Psoas muscle (tissue), 8 donors: ENCODE data around the gene MORN1. TPM values are rescaled to one million over a fixed set of nuclear protein-coding genes. Genes with fewer than 3 reads are reported as not detected.

ENCODE experiments used
- ATAC-seq, 4 donors: fragments of 200-7000 bp; cut with Tn5 transposase; one replicate each; pipeline ENCODE4 v1.9.1; 2020; ENCODE audit warnings: moderate library complexity in 3 of 4, mild to moderate bottlenecking in 2 of 4
- DNase-seq, 2 donors: peaks; one replicate each; pipeline ENCODE4 v3.0.0-alpha.2; 2020
- H3K27ac ChIP-seq: fragments of 200-600 bp; one replicate; pipeline ENCODE4 v1.8.0; 2022
- H3K27me3 ChIP-seq, 3 donors: fragments of 200-600 bp in 1 of 3; one replicate each; pipeline versions ENCODE4 v1.6.1 to v1.8.0; 2013 to 2022; ENCODE audit warnings: low read length in 2 of 3, mild to moderate bottlenecking in 2 of 3, moderate library complexity in 1 of 3; ENCODE audit not compliant: insufficient read depth in 3 of 3
- H3K36me3 ChIP-seq, 2 donors: fragments of 200-600 bp in 1 of 2; one replicate each; pipeline versions ENCODE4 v1.6.1 to v1.8.0; 2013 to 2022; ENCODE audit warnings: low read depth in 1 of 2, mild to moderate bottlenecking in 1 of 2, moderate library complexity in 1 of 2; ENCODE audit not compliant: insufficient read depth in 1 of 2
- H3K4me1 ChIP-seq: fragments of 200-600 bp; one replicate; pipeline ENCODE4 v1.8.0; 2022
- H3K4me3 ChIP-seq: fragments of 200-600 bp; one replicate; pipeline ENCODE4 v1.8.0; 2022; ENCODE audit warnings: mild to moderate bottlenecking
- H3K9me3 ChIP-seq: fragments of 200-600 bp; one replicate; pipeline ENCODE4 v1.8.0; 2022
- WGBS, 3 donors: extraction: QIAGEN DNeasy Blood & Tissue Kit; methylation state at CpG; one replicate each; pipeline versions ENCODE4 v1.1.6 to v1.1.7; 2013; 5-methylcytosine and 5-hydroxymethylcytosine counted together
- intact Hi-C, 2 donors: fragments of 100-400 bp; cut with DNase I; formaldehyde crosslinking; loops; one replicate each; pipeline versions ENCODE4 v1.11.0 to v1.14.2; 2022
- polyA plus RNA-seq, 3 donors: library from polyadenylated mRNA; stranded (reverse); fragments of 200-250 nt; gene quantifications; one replicate each; pipeline ENCODE4 v1.2.3, GENCODE V29; 2013
- total RNA-seq, 4 donors: library from RNA; stranded (reverse); fragmentation: NEBNext Ultra II Directional in 2 of 4; extraction: Animal tissue kit (Norgen Biotek cat#: 25700) in 2 of 4; gene quantifications; one replicate each; pipeline versions ENCODE4 v1.2.1 to v1.2.4, GENCODE V29; 2021 to 2023
- TF ChIP-seq, protein P1 (sequence below): fragments of 200-600 bp; IDR thresholded peaks from one replicate; pipeline ENCODE4 v1.8.0; 2022; ENCODE audit warnings: antibody characterized with exemption
- donor health status: healthy with polysubstance abuse.
- donor health status: DM: no; HTN: no; CAD: no; lungs with moderate emphysema.
- donor health status: Bipolar disorder and iron deficiency.
- donor health status: healthy.
- donor health status: DM: yes; HTN: yes; CAD: no.
- donor health status: DM: no; HTN: no; CAD: no.
- donor health status: DM: no; HTN: no; CAD: no.
- donor health status: DM: yes; HTN: yes; CAD: no.

The MORN1 gene
- total and polyA plus RNA-seq, 7 donors = 1.2 to 7.3 (median 4.2) TPM

DNA sequence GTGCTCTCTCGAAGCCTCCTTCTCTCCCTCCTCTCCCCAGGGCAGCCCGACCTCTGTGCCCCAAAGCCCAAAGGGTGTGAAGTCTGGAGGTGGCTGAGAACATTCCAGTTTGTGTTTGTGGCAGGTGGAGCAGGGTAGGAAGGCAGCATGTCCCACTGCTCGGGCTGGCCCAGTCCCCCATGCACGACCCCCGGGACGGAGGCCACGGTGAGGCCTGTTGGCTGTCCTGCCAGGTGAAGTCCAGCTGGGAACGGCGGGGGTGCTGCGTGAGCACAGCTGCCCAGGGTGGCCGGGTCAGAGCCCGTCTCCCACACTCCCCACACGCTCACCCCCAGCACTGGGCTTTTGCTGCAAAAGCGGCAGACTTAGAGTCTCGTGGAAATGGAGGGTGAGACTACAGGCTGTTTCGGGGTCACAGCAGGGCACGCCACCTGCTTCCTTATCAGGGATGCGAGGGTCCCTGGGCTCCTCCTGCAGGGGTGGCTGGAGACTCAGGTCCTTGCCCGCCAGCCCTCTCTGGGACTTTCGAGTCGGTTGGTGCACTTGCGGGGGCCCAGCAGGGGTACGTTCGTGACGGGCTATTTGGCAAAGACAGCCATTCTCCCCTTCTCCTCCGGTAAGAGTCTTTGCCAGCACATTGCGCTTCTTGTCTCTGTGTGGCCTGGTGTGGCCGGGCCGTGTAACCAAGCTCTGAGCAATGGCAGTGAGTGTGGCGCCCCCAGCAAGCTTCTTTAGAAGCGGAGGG is 40.3 kb downstream of the MORN1 start:
- Histone ChIP-seq H3K27ac (no peak overlapping the region), H3K4me1 (no peaks in the 10 kb centered on the region), H3K4me3 (no peak overlapping the region), H3K9me3 (no peaks in the 10 kb centered on the region), H3K27me3 (no peaks in the 10 kb centered on the region), H3K36me3 (no peaks in the 10 kb centered on the region)
- 76 to 82% (median 79%) methylated on average over 28 to 31 of the region's 31 CpGs for WGBS, 3 donors
- ATAC-seq (no peak), DNase-seq (peak; percentile 8 to 32)
- TF ChIP-seq, protein P1, sequence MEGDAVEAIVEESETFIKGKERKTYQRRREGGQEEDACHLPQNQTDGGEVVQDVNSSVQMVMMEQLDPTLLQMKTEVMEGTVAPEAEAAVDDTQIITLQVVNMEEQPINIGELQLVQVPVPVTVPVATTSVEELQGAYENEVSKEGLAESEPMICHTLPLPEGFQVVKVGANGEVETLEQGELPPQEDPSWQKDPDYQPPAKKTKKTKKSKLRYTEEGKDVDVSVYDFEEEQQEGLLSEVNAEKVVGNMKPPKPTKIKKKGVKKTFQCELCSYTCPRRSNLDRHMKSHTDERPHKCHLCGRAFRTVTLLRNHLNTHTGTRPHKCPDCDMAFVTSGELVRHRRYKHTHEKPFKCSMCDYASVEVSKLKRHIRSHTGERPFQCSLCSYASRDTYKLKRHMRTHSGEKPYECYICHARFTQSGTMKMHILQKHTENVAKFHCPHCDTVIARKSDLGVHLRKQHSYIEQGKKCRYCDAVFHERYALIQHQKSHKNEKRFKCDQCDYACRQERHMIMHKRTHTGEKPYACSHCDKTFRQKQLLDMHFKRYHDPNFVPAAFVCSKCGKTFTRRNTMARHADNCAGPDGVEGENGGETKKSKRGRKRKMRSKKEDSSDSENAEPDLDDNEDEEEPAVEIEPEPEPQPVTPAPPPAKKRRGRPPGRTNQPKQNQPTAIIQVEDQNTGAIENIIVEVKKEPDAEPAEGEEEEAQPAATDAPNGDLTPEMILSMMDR = no peak
- intact Hi-C loops = no loop called here

GRCh38 chr1:2350501-2350900 is 40.9 kb downstream of the MORN1 start:
- 74 to 77% (median 76%) methylated on average over 10 of the region's 10 CpGs for WGBS, 3 donors
- Histone ChIP-seq H3K27me3 (no peaks in the 10 kb centered on the region), H3K9me3 (no peaks in the 10 kb centered on the region), H3K4me3 (no peak overlapping the region), H3K36me3 (no peaks in the 10 kb centered on the region), H3K27ac (no peak overlapping the region), H3K4me1 (no peaks in the 10 kb centered on the region)
- ATAC-seq (no peak), DNase-seq (peak; percentile 11 to 23)
- TF ChIP-seq, protein P1 = no peak
- intact Hi-C loops = no loop called here

DNA sequence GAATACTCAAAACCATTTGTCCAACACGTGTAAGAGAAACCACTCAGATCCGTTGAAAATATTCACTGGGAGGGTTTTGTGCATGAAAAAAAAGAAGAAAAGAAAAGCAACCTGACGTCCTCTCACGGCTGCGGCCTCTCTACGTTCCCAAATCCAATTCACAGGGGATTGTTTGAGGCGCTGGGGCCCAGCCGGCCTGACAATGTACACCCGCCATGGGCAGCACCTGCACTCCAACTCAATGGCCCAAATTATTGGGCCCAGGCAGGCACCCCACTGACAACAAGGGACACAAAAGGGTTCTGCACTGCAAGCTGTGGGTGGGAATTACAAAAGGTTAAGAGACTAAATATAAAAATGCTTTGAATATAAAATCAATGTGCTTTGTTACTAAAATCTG is 41.5 kb downstream of the MORN1 start:
- intact Hi-C loops = no loop called here
- Histone ChIP-seq H3K4me1 (no peaks in the 10 kb centered on the region), H3K27me3 (no peaks in the 10 kb centered on the region), H3K9me3 (no peaks in the 10 kb centered on the region), H3K4me3 (no peak overlapping the region), H3K36me3 (no peaks in the 10 kb centered on the region), H3K27ac (no peak overlapping the region)
- DNase-seq (peak in 1 of 2 donors; percentile 24), ATAC-seq (no peak)
- WGBS, 3 donors = 72 to 79% (median 76%) methylated on average over 9 of the region's 9 CpGs
- TF ChIP-seq, protein P1 = no peak

- ATAC-seq (no peak), DNase-seq (peak in 1 of 2 donors; percentile 39)
- no peaks in the 10 kb centered on the region for H3K36me3 ChIP-seq
- H3K27me3 ChIP-seq = no peaks in the 10 kb centered on the region
- TF ChIP-seq, protein P1 = no peak
- intact Hi-C loops = no loop called here
- H3K4me3 ChIP-seq = no peak overlapping the region
- H3K9me3 ChIP-seq = no peaks in the 10 kb centered on the region
- no peak overlapping the region for H3K27ac ChIP-seq
- 90 to 93% (median 92%) methylated on average over 55 to 59 of the region's 59 CpGs for WGBS, 3 donors
- H3K4me1 ChIP-seq = no peaks in the 10 kb centered on the region
These were observed 42.7 kb downstream of the MORN1 start for GRCh38 chr1:2348346-2349325.
